ENCODE results near the gene CCDC154.

DNA sequence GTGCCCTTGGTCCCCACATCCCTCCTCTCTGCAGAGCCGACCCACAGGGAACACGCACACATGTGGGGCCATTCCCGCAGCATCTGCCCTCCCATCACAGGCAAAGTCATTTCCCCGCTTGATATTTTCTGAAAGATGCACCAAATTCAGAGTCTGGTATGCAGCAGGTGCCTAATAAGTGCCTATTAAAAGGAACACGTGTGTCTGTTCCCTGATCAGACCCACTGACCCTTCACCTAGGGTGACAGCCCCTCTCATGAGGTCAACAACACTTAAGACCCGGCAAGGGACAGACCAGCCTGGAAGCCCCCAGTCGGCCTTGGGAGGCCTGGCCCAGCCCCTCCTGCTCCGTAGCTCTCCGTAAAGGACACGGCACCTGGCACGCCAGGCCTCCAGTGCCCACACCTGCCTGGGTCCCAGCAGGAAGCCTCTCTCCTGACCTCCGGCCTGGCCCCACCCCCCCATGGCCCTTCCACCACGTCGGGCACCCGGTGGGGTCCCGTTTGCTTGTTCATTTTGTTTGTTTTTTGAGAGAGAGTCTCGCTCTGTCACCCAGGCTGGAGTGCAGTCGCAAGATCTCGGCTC lies 49.9 kb downstream of the CCDC154 start:
- TF ChIP-seq, protein P1, sequence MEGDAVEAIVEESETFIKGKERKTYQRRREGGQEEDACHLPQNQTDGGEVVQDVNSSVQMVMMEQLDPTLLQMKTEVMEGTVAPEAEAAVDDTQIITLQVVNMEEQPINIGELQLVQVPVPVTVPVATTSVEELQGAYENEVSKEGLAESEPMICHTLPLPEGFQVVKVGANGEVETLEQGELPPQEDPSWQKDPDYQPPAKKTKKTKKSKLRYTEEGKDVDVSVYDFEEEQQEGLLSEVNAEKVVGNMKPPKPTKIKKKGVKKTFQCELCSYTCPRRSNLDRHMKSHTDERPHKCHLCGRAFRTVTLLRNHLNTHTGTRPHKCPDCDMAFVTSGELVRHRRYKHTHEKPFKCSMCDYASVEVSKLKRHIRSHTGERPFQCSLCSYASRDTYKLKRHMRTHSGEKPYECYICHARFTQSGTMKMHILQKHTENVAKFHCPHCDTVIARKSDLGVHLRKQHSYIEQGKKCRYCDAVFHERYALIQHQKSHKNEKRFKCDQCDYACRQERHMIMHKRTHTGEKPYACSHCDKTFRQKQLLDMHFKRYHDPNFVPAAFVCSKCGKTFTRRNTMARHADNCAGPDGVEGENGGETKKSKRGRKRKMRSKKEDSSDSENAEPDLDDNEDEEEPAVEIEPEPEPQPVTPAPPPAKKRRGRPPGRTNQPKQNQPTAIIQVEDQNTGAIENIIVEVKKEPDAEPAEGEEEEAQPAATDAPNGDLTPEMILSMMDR (IDR thresholded peaks at IDR 0.05; ENCODE audit: insufficient read depth, low read length, poor library complexity, severe bottlenecking): no peak
- no peak for TF ChIP-seq EZH2phosphoT487 (conservative IDR thresholded peaks at IDR 0.05; ENCODE audit: low read length)
